ENCODE data around the gene KCNQ4. TPM values are rescaled to one million over a fixed set of nuclear protein-coding genes. Genes with fewer than 3 reads are reported as not detected.

KCNQ4 gene
- total RNA-seq, 1 experiment from 2014 or later, result 1.6 TPM

DNA sequence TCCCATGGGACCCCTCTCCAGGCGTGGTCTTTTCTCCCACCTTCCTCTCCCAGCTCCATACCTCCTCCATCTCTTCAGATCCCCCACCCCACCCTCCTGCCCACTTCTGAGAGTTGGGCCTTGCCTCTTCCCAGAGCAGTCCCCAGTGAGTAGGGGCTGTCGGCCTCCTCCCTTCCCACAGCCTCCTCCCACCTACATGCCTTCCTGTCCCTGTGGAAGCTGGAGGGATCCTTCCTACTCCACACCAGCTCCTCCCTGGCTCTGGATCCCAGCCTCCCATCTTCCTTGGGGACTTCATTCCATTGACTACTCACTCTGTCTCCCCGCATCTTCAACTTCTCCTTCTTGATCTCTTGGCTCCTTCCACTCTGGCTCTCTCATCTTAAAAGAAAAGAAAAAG is 24.9 kb downstream of the KCNQ4 start:
- Mint-ChIP-seq H3K9me3 (ENCODE audit: unreplicated experiment) (no peaks in the 10 kb centered on the region), H3K4me3 (ENCODE audit: unreplicated experiment) (no peak overlapping the region), H3K27ac (ENCODE audit: unreplicated experiment) (no peak overlapping the region), H3K36me3 (ENCODE audit: insufficient read depth, unreplicated experiment) (no peaks in the 10 kb centered on the region), H3K4me1 (ENCODE audit: low read depth, unreplicated experiment) (no peaks in the 10 kb centered on the region), H3K27me3 (ENCODE audit: insufficient read depth, unreplicated experiment) (no peaks in the 10 kb centered on the region)
- DNase-seq, result no peak
- no peaks in the 10 kb centered on the region for H3K4me1 ChIP-seq
- no peaks in the 10 kb centered on the region for H3K9me3 ChIP-seq
- no TSS peak for BruUV-seq (replicated peaks)
- TF ChIP-seq, protein P1, sequence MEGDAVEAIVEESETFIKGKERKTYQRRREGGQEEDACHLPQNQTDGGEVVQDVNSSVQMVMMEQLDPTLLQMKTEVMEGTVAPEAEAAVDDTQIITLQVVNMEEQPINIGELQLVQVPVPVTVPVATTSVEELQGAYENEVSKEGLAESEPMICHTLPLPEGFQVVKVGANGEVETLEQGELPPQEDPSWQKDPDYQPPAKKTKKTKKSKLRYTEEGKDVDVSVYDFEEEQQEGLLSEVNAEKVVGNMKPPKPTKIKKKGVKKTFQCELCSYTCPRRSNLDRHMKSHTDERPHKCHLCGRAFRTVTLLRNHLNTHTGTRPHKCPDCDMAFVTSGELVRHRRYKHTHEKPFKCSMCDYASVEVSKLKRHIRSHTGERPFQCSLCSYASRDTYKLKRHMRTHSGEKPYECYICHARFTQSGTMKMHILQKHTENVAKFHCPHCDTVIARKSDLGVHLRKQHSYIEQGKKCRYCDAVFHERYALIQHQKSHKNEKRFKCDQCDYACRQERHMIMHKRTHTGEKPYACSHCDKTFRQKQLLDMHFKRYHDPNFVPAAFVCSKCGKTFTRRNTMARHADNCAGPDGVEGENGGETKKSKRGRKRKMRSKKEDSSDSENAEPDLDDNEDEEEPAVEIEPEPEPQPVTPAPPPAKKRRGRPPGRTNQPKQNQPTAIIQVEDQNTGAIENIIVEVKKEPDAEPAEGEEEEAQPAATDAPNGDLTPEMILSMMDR (IDR thresholded peaks at IDR 0.05; ENCODE audit: insufficient read depth in 1 of 2, low read depth in 1 of 2, low read length in 1 of 2, severe bottlenecking in 1 of 2, unreplicated experiment in 1 of 2), result no peak
- H3K36me3 ChIP-seq (ENCODE audit: control insufficient read depth, insufficient read depth, low read length), result no peaks in the 10 kb centered on the region
- no peaks in the 10 kb centered on the region for H3K27me3 ChIP-seq (replicated peaks; ENCODE audit: control insufficient read depth, insufficient read depth, low read length)
- CTCF ChIA-PET, result no interaction called here
- intact Hi-C loops (cut with micrococcal nuclease; ENCODE audit: unreplicated experiment), result no loop called here
- no peak overlapping the region for H3K4me3 ChIP-seq (ENCODE audit: low read depth, low read length)
- POLR2A ChIA-PET, result no interaction called here

DNA sequence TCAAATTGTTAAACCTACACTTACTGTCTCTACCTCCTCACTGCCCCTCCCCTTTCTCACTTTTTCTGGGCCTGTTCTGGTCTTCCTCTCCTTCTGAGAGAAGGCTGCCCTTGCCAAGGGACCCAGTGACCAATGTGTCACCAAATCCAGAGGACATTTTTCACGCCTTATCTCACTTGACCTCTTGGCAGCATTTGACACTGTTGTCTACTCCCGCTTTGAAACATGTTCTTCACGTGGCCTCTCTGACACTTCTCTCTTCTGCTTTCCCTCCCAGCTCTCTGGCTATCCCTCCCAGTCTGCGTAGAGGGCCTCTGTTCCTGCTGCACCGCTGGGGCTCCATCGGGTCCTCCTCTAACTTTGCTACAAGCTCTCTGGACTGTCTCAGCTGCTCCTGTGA is 25.3 kb downstream of the KCNQ4 start:
- H3K9me3 ChIP-seq, result no peaks in the 10 kb centered on the region

DNA sequence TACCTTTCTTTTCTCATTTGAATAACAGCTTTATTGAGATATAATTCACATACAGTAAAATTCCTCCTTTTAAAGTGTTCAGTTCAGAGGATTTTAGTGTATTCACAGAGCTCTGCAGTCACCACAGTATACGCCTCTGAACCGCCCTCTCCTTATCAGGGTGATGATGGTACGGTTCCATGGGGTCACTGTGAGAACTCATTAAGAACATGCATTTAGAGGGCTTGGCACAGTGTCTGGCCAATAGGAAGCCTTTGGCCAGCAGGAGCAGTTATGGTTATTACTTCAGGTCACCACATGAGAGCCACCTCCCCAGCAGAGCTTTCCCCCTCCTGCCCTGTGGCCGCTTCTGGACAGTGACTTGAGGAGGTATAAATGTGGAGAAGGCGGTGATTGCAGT is 27.3 kb downstream of the KCNQ4 start:
- Histone ChIP-seq H3K27me3 (replicated peaks; ENCODE audit: control insufficient read depth, insufficient read depth, low read length) (no peaks in the 10 kb centered on the region), H3K36me3 (ENCODE audit: control insufficient read depth, insufficient read depth, low read length) (no peaks in the 10 kb centered on the region), H3K4me3 (ENCODE audit: low read depth, low read length) (no peak overlapping the region), H3K4me1 (no peaks in the 10 kb centered on the region), H3K9me3 (no peaks in the 10 kb centered on the region)
- no peaks in the 10 kb centered on the region for H3K36me3 Mint-ChIP-seq (ENCODE audit: insufficient read depth, unreplicated experiment)
- BruUV-seq (replicated peaks), result no TSS peak
- ChIA-PET CTCF (no interaction called here), POLR2A (no interaction called here)
- H3K27me3 Mint-ChIP-seq (ENCODE audit: insufficient read depth, unreplicated experiment), result no peaks in the 10 kb centered on the region
- H3K4me3 Mint-ChIP-seq (ENCODE audit: unreplicated experiment), result no peak overlapping the region
- no peaks in the 10 kb centered on the region for H3K9me3 Mint-ChIP-seq (ENCODE audit: unreplicated experiment)
- TF ChIP-seq, protein P1 (IDR thresholded peaks at IDR 0.05; ENCODE audit: insufficient read depth in 1 of 2, low read depth in 1 of 2, low read length in 1 of 2, severe bottlenecking in 1 of 2, unreplicated experiment in 1 of 2), result no peak
- intact Hi-C loops (cut with micrococcal nuclease; ENCODE audit: unreplicated experiment), result no loop called here
- no peaks in the 10 kb centered on the region for H3K4me1 Mint-ChIP-seq (ENCODE audit: low read depth, unreplicated experiment)
- no peak overlapping the region for H3K27ac Mint-ChIP-seq (ENCODE audit: unreplicated experiment)
- no peak for DNase-seq

More for the DNA sequence above, 25.3 kb downstream of the KCNQ4 start:
- no peaks in the 10 kb centered on the region for H3K4me1 Mint-ChIP-seq (ENCODE audit: low read depth, unreplicated experiment)
- H3K27ac Mint-ChIP-seq (ENCODE audit: unreplicated experiment), result peak overlapping the region; percentile 1
- no peaks in the 10 kb centered on the region for H3K9me3 Mint-ChIP-seq (ENCODE audit: unreplicated experiment)
- H3K4me3 Mint-ChIP-seq (ENCODE audit: unreplicated experiment), result no peak overlapping the region
- Histone ChIP-seq H3K4me3 (ENCODE audit: low read depth, low read length) (no peak overlapping the region), H3K27me3 (replicated peaks; ENCODE audit: control insufficient read depth, insufficient read depth, low read length) (no peaks in the 10 kb centered on the region), H3K36me3 (ENCODE audit: control insufficient read depth, insufficient read depth, low read length) (no peaks in the 10 kb centered on the region), H3K4me1 (no peaks in the 10 kb centered on the region)
- CTCF ChIA-PET, result no interaction called here
- DNase-seq, result no peak
- POLR2A ChIA-PET, result no interaction called here
- TF ChIP-seq, protein P1 (IDR thresholded peaks at IDR 0.05; ENCODE audit: insufficient read depth in 1 of 2, low read depth in 1 of 2, low read length in 1 of 2, severe bottlenecking in 1 of 2, unreplicated experiment in 1 of 2), result no peak
- H3K36me3 Mint-ChIP-seq (ENCODE audit: insufficient read depth, unreplicated experiment), result no peaks in the 10 kb centered on the region
- intact Hi-C loops (cut with micrococcal nuclease; ENCODE audit: unreplicated experiment), result no loop called here
- no peaks in the 10 kb centered on the region for H3K27me3 Mint-ChIP-seq (ENCODE audit: insufficient read depth, unreplicated experiment)
- BruUV-seq (replicated peaks), result no TSS peak

Data from Caco-2 (cell line).